Endothelial cell of umbilical vein (primary cell): ENCODE measurements around the gene SAMD4A.

Experiments
- MYC ChIP-seq: IDR thresholded peaks from one replicate; pipeline ENCODE4 v1.6.1; 2011; ENCODE audit warnings: mild to moderate bottlenecking, low read depth, low read length
- TF ChIP-seq, protein P1 (sequence below), 2 donors: IDR thresholded peaks; 1 replicate in 1 of 2; 2 replicates in 1 of 2; pipeline ENCODE4 v1.5.1; 2011; ENCODE audit warnings: low read length in 2 of 2, mild to moderate bottlenecking in 2 of 2, moderate library complexity in 2 of 2, control low read depth in 1 of 2, inconsistent platforms in 1 of 2, low read depth in 1 of 2; ENCODE audit not compliant: insufficient read depth in 1 of 2; ENCODE audit errors: extremely low read depth in 1 of 2

DNA sequence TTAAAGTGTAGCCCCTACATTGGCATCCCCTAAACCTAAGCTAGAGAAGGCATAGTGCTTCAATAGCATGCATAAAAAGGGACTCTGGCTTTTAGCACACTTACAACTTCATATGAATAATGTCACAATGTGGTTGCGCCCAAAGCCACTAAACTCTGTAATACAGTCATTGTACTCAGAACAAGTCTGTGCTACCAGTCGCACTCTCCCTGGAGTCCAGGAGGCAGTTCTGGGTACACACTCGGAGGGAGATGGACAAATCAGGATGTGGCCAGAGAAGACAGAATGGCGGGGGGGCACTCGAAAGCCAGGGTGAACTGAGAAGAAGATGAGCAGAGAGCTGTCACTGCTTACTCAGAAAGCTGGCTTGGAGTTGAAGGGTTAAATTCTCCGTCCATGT lies 10.6 kb downstream of the SAMD4A start:
- TF ChIP-seq, protein P1, sequence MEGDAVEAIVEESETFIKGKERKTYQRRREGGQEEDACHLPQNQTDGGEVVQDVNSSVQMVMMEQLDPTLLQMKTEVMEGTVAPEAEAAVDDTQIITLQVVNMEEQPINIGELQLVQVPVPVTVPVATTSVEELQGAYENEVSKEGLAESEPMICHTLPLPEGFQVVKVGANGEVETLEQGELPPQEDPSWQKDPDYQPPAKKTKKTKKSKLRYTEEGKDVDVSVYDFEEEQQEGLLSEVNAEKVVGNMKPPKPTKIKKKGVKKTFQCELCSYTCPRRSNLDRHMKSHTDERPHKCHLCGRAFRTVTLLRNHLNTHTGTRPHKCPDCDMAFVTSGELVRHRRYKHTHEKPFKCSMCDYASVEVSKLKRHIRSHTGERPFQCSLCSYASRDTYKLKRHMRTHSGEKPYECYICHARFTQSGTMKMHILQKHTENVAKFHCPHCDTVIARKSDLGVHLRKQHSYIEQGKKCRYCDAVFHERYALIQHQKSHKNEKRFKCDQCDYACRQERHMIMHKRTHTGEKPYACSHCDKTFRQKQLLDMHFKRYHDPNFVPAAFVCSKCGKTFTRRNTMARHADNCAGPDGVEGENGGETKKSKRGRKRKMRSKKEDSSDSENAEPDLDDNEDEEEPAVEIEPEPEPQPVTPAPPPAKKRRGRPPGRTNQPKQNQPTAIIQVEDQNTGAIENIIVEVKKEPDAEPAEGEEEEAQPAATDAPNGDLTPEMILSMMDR (IDR thresholded peaks at IDR 0.05; ENCODE audit: extremely low read depth in 1 of 2, insufficient read depth in 1 of 2, low read depth in 1 of 2, low read length in 2 of 2) = no peak
- no peak for TF ChIP-seq MYC
